PC-9 (cell line): ENCODE measurements around the gene INPP5F. TPM values are rescaled to one million over a fixed set of nuclear protein-coding genes. Genes with fewer than 3 reads are reported as not detected.

Source experiments
- BruUV-seq: library from RNA; stranded (reverse); fragments of 400-500 nt; replicated peaks from 2 replicates; lab custom pipeline; 2021; lab: Mats Ljungman, UMichigan
- CTCF ChIA-PET: fragments of 300-600 bp; sonication (Branson Sonifier 250); formaldehyde crosslinking; loops from one replicate; lab custom pipeline; 2022; ENCODE audit warnings: antibody characterized with exemption; lab: Charles Lee
- POLR2A ChIA-PET: fragments of 300-600 bp; sonication (Branson Sonifier 250); formaldehyde crosslinking; loops from one replicate; lab custom pipeline; 2022; ENCODE audit warnings: antibody characterized with exemption; ENCODE audit not compliant: unreplicated experiment; lab: Charles Lee
- DNase-seq, 2 experiments: peaks; one replicate each; pipeline versions ENCODE4 v3.0.0 to v3.0.0-alpha.2; 2015 to 2022; ENCODE audit warnings: mixed read lengths in 1 of 2
- H2AFZ ChIP-seq: fragments of 200-600 bp; sonication (generic); 2 replicates; pipeline ENCODE4 v1.8.1; 2017; ENCODE audit warnings: antibody characterized with exemption
- H3F3A ChIP-seq: fragments of 200-600 bp; sonication (generic); 2 replicates; pipeline ENCODE4 v1.8.1; 2017; ENCODE audit warnings: antibody characterized with exemption, mild to moderate bottlenecking, low read depth; ENCODE audit not compliant: insufficient read depth
- H3K27ac ChIP-seq: fragments of 200-600 bp; sonication (generic); 2 replicates; pipeline ENCODE4 v1.6.1; 2016; ENCODE audit warnings: mixed run types
- H3K27me3 ChIP-seq: fragments of 200-600 bp; sonication (generic); 2 replicates; pipeline ENCODE4 v1.6.1; 2016; ENCODE audit warnings: low read depth, mixed run types; ENCODE audit not compliant: insufficient read depth
- H3K36me3 ChIP-seq: fragments of 200-600 bp; sonication (generic); 2 replicates; pipeline ENCODE4 v1.6.1; 2016; ENCODE audit warnings: low read depth, mixed run types
- H3K4me1 ChIP-seq: fragments of 200-600 bp; sonication (generic); replicated peaks from 2 replicates; pipeline ENCODE4 v1.6.1; 2016; ENCODE audit warnings: mixed run types; ENCODE audit not compliant: insufficient read depth
- H3K4me2 ChIP-seq: fragments of 200-600 bp; sonication (generic); 2 replicates; pipeline ENCODE4 v1.6.1; 2017; ENCODE audit warnings: mixed run types
- H3K4me3 ChIP-seq: fragments of 200-600 bp; sonication (generic); 2 replicates; pipeline ENCODE4 v1.6.1; 2016; ENCODE audit warnings: mixed run types
- H3K79me2 ChIP-seq: fragments of 200-600 bp; sonication (generic); 2 replicates; pipeline ENCODE4 v1.6.1; 2017; ENCODE audit warnings: low read depth, mixed run types
- H3K9me2 ChIP-seq: fragments of 200-600 bp; sonication (generic); 2 replicates; pipeline ENCODE4 v1.8.1; 2017; ENCODE audit warnings: mild to moderate bottlenecking; ENCODE audit not compliant: insufficient read depth
- H3K9me3 ChIP-seq: fragments of 200-600 bp; sonication (generic); 2 replicates; pipeline ENCODE4 v1.8.1; 2016; ENCODE audit warnings: low read depth; ENCODE audit not compliant: insufficient read depth
- H4K20me1 ChIP-seq: fragments of 200-600 bp; sonication (generic); 2 replicates; pipeline ENCODE4 v1.8.1; 2017; ENCODE audit not compliant: insufficient read depth
- EZH2 ChIP-seq: fragments of 200-600 bp; sonication (generic); IDR thresholded peaks from 2 replicates; pipeline ENCODE4 v1.8.0; 2017; ENCODE audit warnings: antibody characterized with exemption, low read depth
- intact Hi-C: fragments of 100-400 bp; cut with micrococcal nuclease; formaldehyde crosslinking; loops from one replicate; pipeline ENCODE4 v1.10.0; 2022; ENCODE audit not compliant: unreplicated experiment
- total RNA-seq: library from RNA; stranded (reverse); gene quantifications from 2 replicates; pipeline ENCODE4 v1.2.3, GENCODE V29; 2021
- TF ChIP-seq, protein P1 (sequence below): fragments of 200-600 bp; sonication (generic); conservative IDR thresholded peaks from 2 replicates; pipeline ENCODE4 v1.6.1; 2017; ENCODE audit warnings: mixed run types, antibody characterized with exemption, mild to moderate bottlenecking, moderate library complexity

The INPP5F gene
- total RNA-seq, 1 experiment from 2014 or later = 11.4 TPM

DNA sequence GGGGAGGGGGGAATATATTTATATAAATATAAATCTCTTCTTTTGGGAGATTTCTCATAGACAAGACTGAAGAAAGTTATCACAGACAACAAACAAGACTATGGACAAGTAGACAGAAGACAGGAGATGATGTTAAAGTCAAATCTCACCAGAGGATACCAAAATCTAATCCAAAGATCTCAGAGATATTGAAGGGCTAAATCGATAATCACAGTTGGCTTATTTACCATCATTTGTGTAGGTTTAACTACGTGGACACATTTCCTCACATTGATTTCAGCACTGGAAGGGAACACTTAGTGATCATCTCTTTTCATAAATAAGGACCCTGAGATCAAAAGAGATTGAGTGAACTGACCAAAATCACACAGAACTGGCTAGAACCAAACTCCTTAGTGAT, 2.7 kb upstream of the INPP5F start:
- H3K9me2 ChIP-seq = no peaks in the 10 kb centered on the region
- H3K36me3 ChIP-seq = no peaks in the 10 kb centered on the region
- TF ChIP-seq, protein P1, sequence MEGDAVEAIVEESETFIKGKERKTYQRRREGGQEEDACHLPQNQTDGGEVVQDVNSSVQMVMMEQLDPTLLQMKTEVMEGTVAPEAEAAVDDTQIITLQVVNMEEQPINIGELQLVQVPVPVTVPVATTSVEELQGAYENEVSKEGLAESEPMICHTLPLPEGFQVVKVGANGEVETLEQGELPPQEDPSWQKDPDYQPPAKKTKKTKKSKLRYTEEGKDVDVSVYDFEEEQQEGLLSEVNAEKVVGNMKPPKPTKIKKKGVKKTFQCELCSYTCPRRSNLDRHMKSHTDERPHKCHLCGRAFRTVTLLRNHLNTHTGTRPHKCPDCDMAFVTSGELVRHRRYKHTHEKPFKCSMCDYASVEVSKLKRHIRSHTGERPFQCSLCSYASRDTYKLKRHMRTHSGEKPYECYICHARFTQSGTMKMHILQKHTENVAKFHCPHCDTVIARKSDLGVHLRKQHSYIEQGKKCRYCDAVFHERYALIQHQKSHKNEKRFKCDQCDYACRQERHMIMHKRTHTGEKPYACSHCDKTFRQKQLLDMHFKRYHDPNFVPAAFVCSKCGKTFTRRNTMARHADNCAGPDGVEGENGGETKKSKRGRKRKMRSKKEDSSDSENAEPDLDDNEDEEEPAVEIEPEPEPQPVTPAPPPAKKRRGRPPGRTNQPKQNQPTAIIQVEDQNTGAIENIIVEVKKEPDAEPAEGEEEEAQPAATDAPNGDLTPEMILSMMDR = no peak
- TF ChIP-seq EZH2 = no peak
- ChIA-PET POLR2A (no interaction called here), CTCF (no interaction called here)
- BruUV-seq = no TSS peak
- H3K79me2 ChIP-seq = peaks cover 12% of the 10 kb centered on the region; the same call in 1 of the 2 replicates
- H3K4me1 ChIP-seq = peaks cover 20% of the 10 kb centered on the region
- no peaks in the 10 kb centered on the region for H3K9me3 ChIP-seq
- H4K20me1 ChIP-seq = no peaks in the 10 kb centered on the region
- no peak overlapping the region for H3K27ac ChIP-seq
- no peaks in the 10 kb centered on the region for H3K27me3 ChIP-seq
- intact Hi-C loops = no loop called here
- DNase-seq = no peak
- H2AFZ ChIP-seq = no peak overlapping the region
- H3K4me3 ChIP-seq = no peak overlapping the region
- H3K4me2 ChIP-seq = no peak overlapping the region
- H3F3A ChIP-seq = no peaks in the 10 kb centered on the region

DNA sequence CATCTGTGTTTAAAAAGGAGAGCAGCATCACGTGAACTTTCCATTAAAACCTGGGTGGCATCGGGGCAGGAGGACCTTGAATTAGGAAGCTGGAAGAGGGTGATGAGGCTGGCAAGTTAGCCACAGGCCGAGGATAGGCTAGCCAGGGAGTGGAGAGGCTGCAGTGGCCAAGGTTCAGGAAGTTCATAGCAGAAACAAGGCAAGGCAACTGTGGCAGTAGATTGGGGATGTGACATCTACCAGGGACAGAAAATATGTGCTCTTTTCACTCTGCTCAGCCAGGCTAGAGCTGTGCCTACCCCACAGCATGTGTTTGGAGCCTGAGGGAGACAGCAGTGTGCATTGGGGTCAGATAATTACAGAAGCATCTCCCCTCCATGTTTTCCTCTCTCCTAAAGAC, 2.2 kb upstream of the INPP5F start:
- Histone ChIP-seq H3K4me2 (no peak overlapping the region), H4K20me1 (no peaks in the 10 kb centered on the region), H3K9me2 (no peaks in the 10 kb centered on the region), H3K27ac (no peak overlapping the region), H3K36me3 (no peaks in the 10 kb centered on the region), H3K9me3 (no peaks in the 10 kb centered on the region), H2AFZ (no peak overlapping the region), H3K27me3 (no peaks in the 10 kb centered on the region), H3F3A (no peaks in the 10 kb centered on the region), H3K4me1 (peaks cover 20% of the 10 kb centered on the region), H3K4me3 (no peak overlapping the region), H3K79me2 (peaks cover 12% of the 10 kb centered on the region; the same call in 1 of the 2 replicates)
- no peak for TF ChIP-seq EZH2
- TF ChIP-seq, protein P1 = no peak
- ChIA-PET CTCF (no interaction called here), POLR2A (no interaction called here)
- intact Hi-C loops = loop anchor here (2.0 kb wide), 2 partner anchors 69 to 127 kb away; partner anchors contain the start of gene TIAL1
- no TSS peak for BruUV-seq
- DNase-seq = no peak

DNA sequence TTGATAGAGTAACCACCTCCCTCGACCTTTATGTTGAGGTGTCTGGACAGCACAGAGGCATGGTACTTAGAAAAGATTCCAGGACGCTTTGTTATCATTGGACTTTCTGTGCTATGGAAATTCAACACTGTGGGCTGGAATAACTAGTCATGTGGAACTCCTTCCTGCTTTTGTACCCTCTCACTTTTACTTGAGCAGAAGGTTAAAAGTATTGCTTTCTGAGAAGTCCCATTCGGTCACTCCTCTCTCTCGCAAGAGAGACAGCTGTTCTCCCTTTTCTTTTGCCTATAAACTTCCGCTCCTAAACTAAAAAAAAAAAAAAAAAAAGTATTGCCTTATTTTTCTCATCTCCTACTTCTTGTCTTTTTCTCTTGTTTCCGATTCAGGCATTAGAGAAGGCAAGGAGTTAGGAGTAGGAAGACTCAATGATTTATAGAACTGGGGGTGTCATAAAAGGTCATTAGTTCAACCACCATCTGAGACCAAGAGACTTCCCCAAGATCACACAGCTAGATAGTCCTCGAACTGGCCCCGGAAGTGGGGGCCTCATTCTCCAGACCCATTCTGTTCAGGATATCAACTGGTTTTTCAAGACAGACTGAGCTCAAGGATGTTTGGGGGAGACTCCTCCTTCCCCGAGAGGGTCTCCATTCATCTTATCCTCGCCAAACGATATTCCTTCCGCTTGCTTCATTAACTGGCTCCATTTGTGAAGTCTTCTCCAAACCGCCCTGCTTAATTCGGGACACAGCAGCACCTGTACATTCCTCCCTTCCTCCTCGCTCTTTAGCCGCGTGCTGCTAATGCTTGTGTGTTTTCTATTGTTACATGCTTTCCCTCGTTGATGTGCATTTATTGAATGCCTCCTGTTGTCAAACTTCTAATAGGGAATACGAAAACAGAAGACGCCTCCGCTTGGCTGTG, 995 bp upstream of the INPP5F start:
- BruUV-seq = TSS peak; percentile 92
- H3K4me3 ChIP-seq = peak overlapping the region; percentile 70
- no peak for DNase-seq
- peaks cover 12% of the 10 kb centered on the region; the same call in 1 of the 2 replicates for H3K79me2 ChIP-seq
- peak overlapping the region; percentile 91 for H2AFZ ChIP-seq
- no peaks in the 10 kb centered on the region for H3F3A ChIP-seq
- ChIA-PET CTCF (interaction anchor here (0.6 to 1.7 kb wide), 4 partner anchors 13 to 633 kb away, joined by 4 to 15 read pairs (median 6); no protein-coding TSS in a partner anchor), POLR2A (interaction anchor here (0.8 to 1.4 kb wide), 2 partner anchors 13 to 413 kb away, joined by 7 to 8 read pairs; no protein-coding TSS in a partner anchor)
- no peaks in the 10 kb centered on the region for H3K27me3 ChIP-seq
- no peaks in the 10 kb centered on the region for H3K9me3 ChIP-seq
- intact Hi-C loops = loop anchor here (1.0 to 2.0 kb wide), 3 partner anchors 38 to 128 kb away; partner anchors contain the start of gene TIAL1
- TF ChIP-seq EZH2 = no peak
- TF ChIP-seq, protein P1 = no peak
- H3K4me1 ChIP-seq = peaks cover 20% of the 10 kb centered on the region
- H4K20me1 ChIP-seq = no peaks in the 10 kb centered on the region
- peak overlapping the region; percentile 90 for H3K4me2 ChIP-seq
- no peaks in the 10 kb centered on the region for H3K36me3 ChIP-seq
- H3K27ac ChIP-seq = peak overlapping the region; percentile 62
- H3K9me2 ChIP-seq = no peaks in the 10 kb centered on the region
